GM23248 (cell line): ENCODE results near the gene ANKRD50.

Experiments used
- EZH2 ChIP-seq: fragments of 200-600 bp; sonication (generic); IDR thresholded peaks from 2 replicates; pipeline ENCODE4 v1.6.1; 2018; ENCODE audit warnings: antibody characterized with exemption, mild to moderate bottlenecking; ENCODE audit not compliant: insufficient read depth, poor library complexity, severe bottlenecking
- EZH2phosphoT487 ChIP-seq: fragments of 200-600 bp; sonication (generic); IDR thresholded peaks from 2 replicates; pipeline ENCODE4 v1.6.1; 2018; ENCODE audit warnings: antibody characterized with exemption, moderate library complexity, mild to moderate bottlenecking, low read depth; ENCODE audit not compliant: insufficient read depth

DNA sequence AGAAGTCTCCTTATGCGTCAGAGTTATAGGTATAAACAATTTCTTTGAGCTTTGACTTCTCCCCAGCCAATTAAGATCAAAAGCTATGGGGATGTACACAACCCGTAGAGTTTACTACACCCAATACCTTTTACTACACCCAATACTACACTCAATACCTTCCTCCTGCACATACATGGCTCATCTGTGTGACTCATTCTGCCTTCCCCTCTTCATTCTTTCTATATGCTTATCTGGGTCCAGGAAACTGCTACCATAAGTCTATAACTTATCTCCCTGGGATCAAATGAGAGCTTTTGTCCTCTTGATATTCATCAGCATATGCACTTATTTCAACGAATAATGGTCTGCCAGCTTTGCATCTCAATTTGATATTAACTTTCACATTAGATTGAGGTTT lies 28.2 kb downstream of the ANKRD50 start:
- no peak for TF ChIP-seq EZH2
- TF ChIP-seq EZH2phosphoT487: no peak
